H9 (cell line): ENCODE data around the gene DCLRE1B. TPM values are rescaled to one million over a fixed set of nuclear protein-coding genes. Genes with fewer than 3 reads are reported as not detected.

Source experiments
- DNase-seq: peaks from one replicate; pipeline ENCODE4 v3.0.0-alpha.2; 2017
- H2AFZ ChIP-seq: one replicate; pipeline ENCODE4 v1.6.1; 2013; ENCODE audit warnings: mild to moderate bottlenecking, low read length, control low read depth, moderate library complexity
- H2AK5ac ChIP-seq: 2 replicates; pipeline ENCODE4 v1.6.1; 2013; ENCODE audit warnings: low read length, control low read depth, mixed read lengths; ENCODE audit not compliant: insufficient read length
- H2BK120ac ChIP-seq: one replicate; pipeline ENCODE4 v1.6.1; 2013; ENCODE audit warnings: low read depth, mild to moderate bottlenecking, low read length, control low read depth, inconsistent platforms; ENCODE audit not compliant: poor library complexity, severe bottlenecking
- H2BK12ac ChIP-seq: 2 replicates; pipeline ENCODE4 v1.6.1; 2013; ENCODE audit warnings: low read length, control low read depth, mixed read lengths, low read depth; ENCODE audit not compliant: insufficient read length
- H2BK15ac ChIP-seq: 2 replicates; pipeline ENCODE4 v1.6.1; 2013; ENCODE audit warnings: low read depth, low read length, control low read depth
- H2BK20ac ChIP-seq: one replicate; pipeline ENCODE4 v1.6.1; 2013; ENCODE audit warnings: low read depth, mild to moderate bottlenecking, low read length, control low read depth, inconsistent platforms; ENCODE audit not compliant: poor library complexity, severe bottlenecking
- H2BK5ac ChIP-seq: 2 replicates; pipeline ENCODE4 v1.6.1; 2013; ENCODE audit warnings: low read length, control low read depth, mixed read lengths; ENCODE audit not compliant: insufficient read length
- H3K14ac ChIP-seq: 2 replicates; pipeline ENCODE4 v1.6.1; 2013; ENCODE audit warnings: low read length, control low read depth; ENCODE audit not compliant: insufficient read depth
- H3K18ac ChIP-seq: 2 replicates; pipeline ENCODE4 v1.6.1; 2013; ENCODE audit warnings: low read depth, mild to moderate bottlenecking, mixed read lengths, low read length, control low read depth; ENCODE audit not compliant: insufficient read length
- H3K23ac ChIP-seq: 2 replicates; pipeline ENCODE4 v1.6.1; 2013; ENCODE audit warnings: low read length, control low read depth, mixed read lengths, low read depth; ENCODE audit not compliant: insufficient read length
- H3K23me2 ChIP-seq: 2 replicates; pipeline ENCODE4 v1.6.1; 2013; ENCODE audit warnings: low read depth, mild to moderate bottlenecking, mixed read lengths, low read length, control low read depth; ENCODE audit not compliant: insufficient read length, poor library complexity, severe bottlenecking
- H3K27ac ChIP-seq: 2 replicates; pipeline ENCODE4 v1.5.1; 2013; ENCODE audit warnings: low read length, control low read depth, mixed read lengths, low read depth; ENCODE audit not compliant: insufficient read length
- H3K27me3 ChIP-seq: 2 replicates; pipeline ENCODE4 v1.6.1; 2013; ENCODE audit warnings: low read length, control low read depth, inconsistent platforms; ENCODE audit not compliant: insufficient read depth
- H3K4ac ChIP-seq: 2 replicates; pipeline ENCODE4 v1.6.1; 2013; ENCODE audit warnings: low read depth, mild to moderate bottlenecking, control low read depth, inconsistent platforms, low read length, moderate library complexity
- H3K4me1 ChIP-seq: 2 replicates; pipeline ENCODE4 v1.6.1; 2013; ENCODE audit warnings: low read length, control low read depth, inconsistent platforms; ENCODE audit not compliant: insufficient read depth
- H3K4me2 ChIP-seq: 2 replicates; pipeline ENCODE4 v1.6.1; 2013; ENCODE audit warnings: low read length, control low read depth, mixed read lengths; ENCODE audit not compliant: insufficient read length, insufficient read depth
- H3K56ac ChIP-seq: 2 replicates; pipeline ENCODE4 v1.6.1; 2013; ENCODE audit warnings: low read depth, mild to moderate bottlenecking, mixed read lengths, low read length, control low read depth; ENCODE audit not compliant: insufficient read length
- H3K79me1 ChIP-seq: 2 replicates; pipeline ENCODE4 v1.6.1; 2013; ENCODE audit warnings: low read depth, mild to moderate bottlenecking, moderate library complexity, low read length, control low read depth, inconsistent platforms; ENCODE audit not compliant: insufficient read depth, poor library complexity, severe bottlenecking
- H3K79me2 ChIP-seq: 2 replicates; pipeline ENCODE4 v1.6.1; 2013; ENCODE audit warnings: low read length, control low read depth, inconsistent platforms; ENCODE audit not compliant: insufficient read depth
- H3K9ac ChIP-seq: 2 replicates; pipeline ENCODE4 v1.6.1; 2013; ENCODE audit warnings: low read length, control low read depth, mixed read lengths; ENCODE audit not compliant: insufficient read length; ENCODE audit errors: extremely low read depth
- H3K9me3 ChIP-seq: one replicate; pipeline ENCODE4 v1.6.1; 2013; ENCODE audit warnings: low read depth, low read length, inconsistent platforms; ENCODE audit not compliant: control insufficient read depth
- H3T11ph ChIP-seq: one replicate; pipeline ENCODE4 v1.6.1; 2013; ENCODE audit warnings: mild to moderate bottlenecking, low read length, control low read depth, inconsistent platforms
- H4K20me1 ChIP-seq: one replicate; pipeline ENCODE4 v1.6.1; 2013; ENCODE audit not compliant: control insufficient read depth, insufficient read length, insufficient read depth
- H4K5ac ChIP-seq: 2 replicates; pipeline ENCODE4 v1.6.1; 2013; ENCODE audit warnings: low read depth, mild to moderate bottlenecking, mixed read lengths, low read length, control low read depth; ENCODE audit not compliant: insufficient read length
- H4K8ac ChIP-seq: replicated peaks from 2 replicates; pipeline ENCODE4 v1.6.1; 2013; ENCODE audit warnings: low read length, control low read depth, mixed read lengths, low read depth; ENCODE audit not compliant: insufficient read length
- H4K91ac ChIP-seq: 2 replicates; pipeline ENCODE4 v1.6.1; 2013; ENCODE audit warnings: low read depth, mild to moderate bottlenecking, moderate library complexity, mixed read lengths, low read length, control low read depth; ENCODE audit not compliant: insufficient read length
- H3K27ac Mint-ChIP-seq, 3 experiments: 2 replicates in 2 of 3; 3 replicates in 1 of 3; pipeline ENCODE4 v1.8.0; 2020 to 2021; ENCODE audit warnings: mixed read lengths in 3 of 3, mild to moderate bottlenecking in 1 of 3, moderate library complexity in 1 of 3
- H3K27me3 Mint-ChIP-seq: 2 replicates; pipeline ENCODE4 v1.8.0; 2021; ENCODE audit warnings: low read depth, mild to moderate bottlenecking, moderate library complexity, mixed read lengths
- H3K36me3 Mint-ChIP-seq, 3 experiments: 2 replicates in 2 of 3; 3 replicates in 1 of 3; pipeline ENCODE4 v1.8.0; 2020 to 2021; ENCODE audit warnings: low read depth in 3 of 3, mixed read lengths in 3 of 3; ENCODE audit not compliant: insufficient read depth in 1 of 3
- H3K4me1 Mint-ChIP-seq, 2 experiments: 2 replicates each; pipeline ENCODE4 v1.8.0; 2020; ENCODE audit warnings: mixed read lengths in 2 of 2
- H3K4me3 Mint-ChIP-seq, 2 experiments: 2 replicates in 1 of 2; 3 replicates in 1 of 2; pipeline ENCODE4 v1.8.0; 2020 to 2021; ENCODE audit warnings: mild to moderate bottlenecking in 2 of 2, mixed read lengths in 2 of 2, moderate library complexity in 1 of 2
- H3K9me3 Mint-ChIP-seq, 2 experiments: 2 replicates in 1 of 2; 3 replicates in 1 of 2; pipeline ENCODE4 v1.8.0; 2020; ENCODE audit warnings: mild to moderate bottlenecking in 2 of 2, mixed read lengths in 2 of 2, moderate library complexity in 1 of 2
- CTCF ChIP-seq: fragments of 200-600 bp; sonication (generic); conservative IDR thresholded peaks from 3 replicates; pipeline ENCODE4 v1.8.0; 2021; ENCODE audit warnings: antibody characterized with exemption, mild to moderate bottlenecking
- total RNA-seq: library from RNA; stranded (reverse); gene quantifications from 2 replicates; pipeline ENCODE4 v1.2.1, GENCODE V29; 2021

The DCLRE1B gene
- total RNA-seq, 1 experiment from 2014 or later, result 13.4 TPM

- no peak overlapping the region for H3K18ac ChIP-seq
- no peak overlapping the region for H3K27ac ChIP-seq
- Mint-ChIP-seq H3K4me1 (peaks cover 40 to 43% of the 10 kb centered on the region in 2 experiments), H3K9me3 (no peaks in the 10 kb centered on the region; a peak in 1 of 5 replicates), H3K27ac (no peak overlapping the region; a peak in 1 of 7 replicates), H3K36me3 (peaks cover 0 to 3% (median 3%) of the 10 kb centered on the region in 3 experiments; a peak in 1 of 7 replicates), H3K27me3 (no peaks in the 10 kb centered on the region; the same call in 1 of the 2 replicates), H3K4me3 (no peak overlapping the region)
- H4K8ac ChIP-seq, result no peak overlapping the region
- H3K23ac ChIP-seq, result no peak overlapping the region
- no peak overlapping the region for H3K14ac ChIP-seq
- H2AK5ac ChIP-seq, result no peak overlapping the region
- no peak for DNase-seq
- H2BK120ac ChIP-seq, result no peak overlapping the region
- no peak overlapping the region for H3K56ac ChIP-seq
- no peaks in the 10 kb centered on the region for H3K9me3 ChIP-seq
- H4K5ac ChIP-seq, result no peak overlapping the region
- H2BK20ac ChIP-seq, result no peak overlapping the region
- no peak overlapping the region for H2BK12ac ChIP-seq
- no peak overlapping the region for H3K4me2 ChIP-seq
- peaks cover 20% of the 10 kb centered on the region; the same call in 1 of the 2 replicates for H3K79me2 ChIP-seq
- H2BK5ac ChIP-seq, result no peak overlapping the region
- no peaks in the 10 kb centered on the region for H4K20me1 ChIP-seq
- TF ChIP-seq CTCF, result no peak
- H3K4me1 ChIP-seq, result no peaks in the 10 kb centered on the region
- no peak overlapping the region for H3T11ph ChIP-seq
- peaks cover 13% of the 10 kb centered on the region for H3K23me2 ChIP-seq
- no peak overlapping the region for H3K4ac ChIP-seq
- no peak overlapping the region for H2BK15ac ChIP-seq
- H2AFZ ChIP-seq, result no peak overlapping the region
- no peaks in the 10 kb centered on the region for H3K27me3 ChIP-seq
- no peaks in the 10 kb centered on the region for H3K79me1 ChIP-seq
- H3K9ac ChIP-seq, result no peak overlapping the region
- H4K91ac ChIP-seq, result no peak overlapping the region
These were observed 28.9 kb downstream of the DCLRE1B start for GRCh38 chr1:113934006-113934405.
